Mammary epithelial cell (primary cell): ENCODE measurements around the gene KRT24.

Source experiments
- CTCF ChIP-seq, 2 donors: IDR thresholded peaks in 1 of 2; conservative IDR thresholded peaks in 1 of 2; 2 replicates each; pipeline ENCODE4 v1.5.1; 2011 to 2012; ENCODE audit warnings: inconsistent platforms in 2 of 2, low read length in 2 of 2, mild to moderate bottlenecking in 2 of 2, control low read depth in 1 of 2, low read depth in 1 of 2; ENCODE audit not compliant: insufficient read depth in 1 of 2; ENCODE audit errors: extremely low read depth in 1 of 2
- EZH2 ChIP-seq: IDR thresholded peaks from 2 replicates; pipeline ENCODE4 v1.6.1; 2012; ENCODE audit warnings: low read length, inconsistent platforms, borderline replicate concordance

- TF ChIP-seq CTCF (conservative IDR thresholded peaks at IDR 0.05 in 1 of 2, IDR thresholded peaks at IDR 0.05 in 1 of 2; ENCODE audit: extremely low read depth in 1 of 2, insufficient read depth in 1 of 2, low read depth in 1 of 2, low read length in 2 of 2) (peak; percentile 19 to 64), EZH2 (no peak)
Observed at GRCh38 chr17:40726919-40727318, 23.4 kb upstream of the KRT24 start.
